ENCODE results near the gene NPTN.

DNA sequence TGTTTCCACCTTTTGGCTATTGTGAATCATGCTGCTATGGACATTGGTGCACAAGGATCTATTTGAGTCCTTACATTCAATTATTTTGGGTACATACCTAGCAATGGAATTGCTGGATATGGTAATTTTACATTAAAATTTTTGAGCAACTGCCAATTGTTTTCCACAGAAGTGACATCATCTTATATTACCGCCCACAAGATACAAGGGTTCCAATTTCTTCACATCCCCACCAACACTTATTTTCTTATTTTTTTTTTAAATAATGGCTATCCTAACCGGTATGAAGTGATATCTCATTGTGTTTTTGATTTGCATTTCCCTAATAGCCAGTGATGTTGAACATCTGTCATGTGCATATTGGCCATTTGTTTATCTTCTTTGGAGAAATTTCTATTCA lies 22.5 kb upstream of the NPTN start:
- no peak for TF ChIP-seq CTCF (IDR thresholded peaks at IDR 0.05)
- no peak for TF ChIP-seq REST (IDR thresholded peaks at IDR 0.05; ENCODE audit: insufficient read depth in 1 of 2, low read depth in 2 of 2, low read length in 1 of 2)
- no peak for TF ChIP-seq POLR2AphosphoS5 (IDR thresholded peaks at IDR 0.05; ENCODE audit: low read depth, low read length)
- no peak for TF ChIP-seq SIN3A (IDR thresholded peaks at IDR 0.05; ENCODE audit: borderline replicate concordance, insufficient read depth, low read depth, low read length)
